T-helper 2 cell treated with Interferon-gamma antibody and Interleukin-4, amounts not matched to agents 5 μg/mL and 100 μg/mL, for 36 hours (primary cell): ENCODE results near the gene EMP2.

Experiments
- DNase-seq: peaks from one replicate; pipeline ENCODE4 v3.0.0; 2021; ENCODE audit warnings: low spot score
- H3K27ac Mint-ChIP-seq: one replicate; pipeline ENCODE4 v1.8.0; 2021; ENCODE audit warnings: mild to moderate bottlenecking, mixed read lengths
- H3K27me3 Mint-ChIP-seq: one replicate; pipeline ENCODE4 v1.8.0; 2021; ENCODE audit warnings: low read depth, mixed read lengths
- H3K36me3 Mint-ChIP-seq: one replicate; pipeline ENCODE4 v1.8.0; 2021; ENCODE audit warnings: low read depth, mixed read lengths
- H3K4me1 Mint-ChIP-seq: one replicate; pipeline ENCODE4 v1.8.0; 2021; ENCODE audit warnings: low read depth, mixed read lengths
- H3K4me3 Mint-ChIP-seq: one replicate; pipeline ENCODE4 v1.8.0; 2022; ENCODE audit warnings: mild to moderate bottlenecking, moderate library complexity, mixed read lengths
- H3K9me3 Mint-ChIP-seq: one replicate; pipeline ENCODE4 v1.8.0; 2021; ENCODE audit warnings: mixed read lengths

Gene EMP2

DNA sequence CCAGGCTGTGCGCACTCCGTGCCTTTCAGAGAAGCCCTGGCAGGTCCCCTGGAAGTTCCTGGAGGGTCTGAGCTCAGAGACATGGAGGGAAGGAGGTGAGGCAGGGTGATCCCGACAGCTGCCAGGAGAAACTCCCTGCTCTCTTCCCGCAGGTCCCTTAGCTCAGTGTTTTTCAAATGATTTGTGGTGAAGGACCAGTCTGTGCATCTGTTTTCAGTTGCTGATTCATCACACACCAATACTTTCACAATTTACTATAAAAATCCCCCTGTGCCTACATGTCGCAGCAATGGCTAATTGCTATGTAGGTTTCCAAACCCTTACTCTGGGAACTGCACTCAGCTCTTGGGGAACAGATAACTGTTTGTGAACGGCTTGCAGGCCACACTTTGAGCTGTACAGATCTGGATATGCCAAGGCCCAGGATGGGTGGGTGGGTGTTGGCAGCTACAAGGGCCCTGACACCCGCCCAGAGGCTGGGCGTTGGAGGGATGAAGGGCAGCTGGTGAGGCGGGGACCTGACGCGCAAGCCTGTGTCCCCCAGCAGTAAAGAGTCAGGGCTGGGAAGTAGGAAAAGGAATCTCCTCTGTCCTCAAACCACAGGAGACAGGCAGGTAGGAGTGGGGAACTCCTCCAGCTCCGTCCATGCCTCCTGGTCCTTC, 20.5 kb upstream of the EMP2 start:
- Mint-ChIP-seq H3K4me3 (no peak overlapping the region), H3K9me3 (no peaks in the 10 kb centered on the region)

DNA sequence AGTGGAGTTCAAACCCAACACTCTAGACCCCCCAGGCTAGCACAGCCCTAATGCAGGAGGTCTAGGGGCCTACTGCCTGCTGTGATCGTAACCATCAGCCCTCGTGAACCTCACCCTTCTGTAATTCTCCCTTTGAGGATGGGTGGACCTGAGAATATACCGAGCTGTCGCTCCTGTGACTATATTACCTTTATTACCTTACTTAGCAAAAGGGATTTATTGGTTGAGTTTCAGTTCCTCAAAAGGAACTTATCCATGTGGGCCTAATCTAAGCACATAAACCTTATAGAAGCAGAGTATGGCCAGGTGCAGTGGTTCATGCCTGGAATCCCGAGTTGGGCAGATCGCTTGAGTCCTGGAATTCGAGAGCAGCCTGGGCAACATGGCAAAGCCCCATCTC, 19.2 kb upstream of the EMP2 start:
- Mint-ChIP-seq H3K27ac (no peak overlapping the region), H3K4me3 (no peak overlapping the region), H3K36me3 (no peaks in the 10 kb centered on the region), H3K27me3 (no peaks in the 10 kb centered on the region), H3K4me1 (no peaks in the 10 kb centered on the region), H3K9me3 (no peaks in the 10 kb centered on the region)
- no peak for DNase-seq

More for the DNA sequence above, 20.5 kb upstream of the EMP2 start:
- no peaks in the 10 kb centered on the region for H3K4me1 Mint-ChIP-seq
- no peak overlapping the region for H3K27ac Mint-ChIP-seq
- H3K27me3 Mint-ChIP-seq, result no peaks in the 10 kb centered on the region
- no peaks in the 10 kb centered on the region for H3K36me3 Mint-ChIP-seq
- DNase-seq, result no peak

DNA sequence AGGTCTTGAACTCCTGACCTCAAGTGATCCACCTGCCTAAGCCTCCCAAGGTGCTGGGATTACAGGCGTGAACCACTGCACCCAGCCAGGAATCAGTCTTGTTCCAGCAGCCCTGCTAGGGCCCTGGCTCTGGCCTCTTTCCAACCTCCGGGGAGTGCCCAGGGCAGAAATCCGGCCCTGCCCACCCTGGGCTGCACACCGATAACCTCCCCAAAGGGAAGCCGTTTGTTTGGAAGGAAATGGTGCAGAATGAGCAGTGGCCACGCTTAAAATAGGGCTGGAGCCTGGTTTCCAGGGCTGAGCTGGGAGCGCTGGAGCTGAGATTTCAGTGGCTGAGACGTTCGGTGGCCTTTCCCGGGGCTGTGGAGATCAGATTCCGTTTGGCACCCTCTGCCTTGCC, 17.8 kb upstream of the EMP2 start:
- H3K9me3 Mint-ChIP-seq, result no peaks in the 10 kb centered on the region
- H3K36me3 Mint-ChIP-seq, result no peaks in the 10 kb centered on the region
- no peak overlapping the region for H3K27ac Mint-ChIP-seq
- H3K27me3 Mint-ChIP-seq, result no peaks in the 10 kb centered on the region
- no peak overlapping the region for H3K4me3 Mint-ChIP-seq
- no peaks in the 10 kb centered on the region for H3K4me1 Mint-ChIP-seq
- DNase-seq, result no peak

- H3K27ac Mint-ChIP-seq, result no peak overlapping the region
- DNase-seq, result no peak
- H3K36me3 Mint-ChIP-seq, result no peaks in the 10 kb centered on the region
These were observed 16.8 kb upstream of the EMP2 start for GRCh38 chr16:10597187-10597601.

DNA sequence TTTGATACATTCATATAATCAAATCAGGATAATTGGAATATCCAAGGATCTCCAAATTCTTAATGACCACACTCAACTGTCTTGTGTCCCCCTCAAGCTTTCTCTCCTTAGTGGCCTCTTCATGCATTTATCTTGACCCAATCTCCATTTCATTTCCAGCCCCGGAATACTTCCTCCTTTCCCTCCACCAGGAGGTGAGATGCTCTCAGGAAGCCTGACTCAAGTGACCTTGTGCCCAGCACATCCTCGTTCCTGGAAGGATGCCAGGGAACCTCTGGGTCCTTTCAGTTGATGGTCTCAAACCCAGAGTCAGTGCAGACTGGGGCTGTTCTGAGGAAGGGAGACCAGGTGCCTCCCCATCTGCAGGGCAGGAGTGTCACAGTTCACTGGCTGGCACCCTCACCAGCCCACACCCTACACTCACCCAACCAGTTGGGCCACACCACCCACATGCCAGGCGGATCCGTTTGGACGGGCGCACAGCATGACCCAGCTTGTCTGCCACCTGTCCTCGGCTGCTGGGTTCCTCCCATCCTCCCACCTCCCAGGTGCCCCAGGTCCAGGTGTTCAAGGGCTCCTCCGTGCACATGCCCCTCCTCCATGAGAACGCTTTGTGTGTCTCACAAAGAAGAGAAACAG, 14.0 kb upstream of the EMP2 start:
- no peak for DNase-seq
- H3K4me3 Mint-ChIP-seq, result no peak overlapping the region
- H3K27ac Mint-ChIP-seq, result no peak overlapping the region
- H3K36me3 Mint-ChIP-seq, result no peaks in the 10 kb centered on the region
- H3K4me1 Mint-ChIP-seq, result no peaks in the 10 kb centered on the region
- no peaks in the 10 kb centered on the region for H3K9me3 Mint-ChIP-seq
- no peaks in the 10 kb centered on the region for H3K27me3 Mint-ChIP-seq

More at GRCh38 chr16:10597187-10597601, 16.8 kb upstream of the EMP2 start:
- Mint-ChIP-seq H3K27me3 (no peaks in the 10 kb centered on the region), H3K4me1 (no peaks in the 10 kb centered on the region), H3K4me3 (no peak overlapping the region), H3K9me3 (no peaks in the 10 kb centered on the region)

GRCh38 chr16:10592611-10593010, 12.2 kb upstream of the EMP2 start:
- DNase-seq, result no peak
- no peaks in the 10 kb centered on the region for H3K27me3 Mint-ChIP-seq
- H3K9me3 Mint-ChIP-seq, result no peaks in the 10 kb centered on the region
- H3K27ac Mint-ChIP-seq, result no peak overlapping the region
- no peak overlapping the region for H3K4me3 Mint-ChIP-seq
- H3K36me3 Mint-ChIP-seq, result no peaks in the 10 kb centered on the region
- H3K4me1 Mint-ChIP-seq, result no peaks in the 10 kb centered on the region

DNA sequence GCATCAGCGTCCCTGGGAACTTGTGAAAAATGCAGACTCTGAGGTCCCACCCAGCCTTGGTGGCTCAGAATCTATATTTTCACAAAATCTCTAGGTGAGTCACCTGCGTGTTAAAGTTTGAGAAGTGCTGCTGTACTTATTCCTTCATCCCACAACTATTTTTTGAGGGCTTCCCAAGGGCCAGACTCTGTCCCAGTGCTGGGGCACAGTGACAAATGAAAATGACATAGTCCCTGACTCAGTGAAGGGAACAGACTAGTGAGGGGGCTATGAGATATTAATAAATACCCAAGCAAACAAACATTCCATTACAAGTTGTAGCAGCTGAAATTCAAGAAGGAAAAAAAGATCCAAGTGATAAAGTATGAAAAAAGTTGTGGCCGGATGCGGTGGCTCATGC, 9.9 kb upstream of the EMP2 start:
- Mint-ChIP-seq H3K27ac (no peak overlapping the region), H3K4me1 (no peaks in the 10 kb centered on the region), H3K4me3 (no peak overlapping the region), H3K36me3 (no peaks in the 10 kb centered on the region), H3K9me3 (no peaks in the 10 kb centered on the region), H3K27me3 (no peaks in the 10 kb centered on the region)
- DNase-seq, result no peak

DNA sequence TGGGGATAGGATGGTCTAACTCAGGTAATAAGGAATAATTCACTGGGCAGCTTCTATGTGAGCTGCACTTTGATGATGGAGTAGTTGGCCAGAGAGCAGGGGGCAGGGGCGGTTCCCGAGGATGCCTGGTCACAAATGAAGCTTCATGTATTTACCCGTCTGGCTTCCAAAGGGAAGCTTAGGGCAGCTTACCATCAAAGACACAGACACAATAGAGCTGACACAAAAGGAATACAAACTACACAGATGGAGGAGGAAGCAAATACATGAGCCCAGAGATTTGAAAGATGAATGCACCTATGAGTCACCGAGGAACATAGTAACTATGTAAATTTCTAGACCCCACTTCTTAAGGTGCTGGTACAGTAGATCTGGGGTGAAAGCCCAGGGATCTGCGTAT, 8.7 kb upstream of the EMP2 start:
- H3K27ac Mint-ChIP-seq, result no peak overlapping the region
- no peaks in the 10 kb centered on the region for H3K9me3 Mint-ChIP-seq
- H3K4me3 Mint-ChIP-seq, result no peak overlapping the region
- H3K4me1 Mint-ChIP-seq, result no peaks in the 10 kb centered on the region
- no peak for DNase-seq
- H3K36me3 Mint-ChIP-seq, result no peaks in the 10 kb centered on the region
- H3K27me3 Mint-ChIP-seq, result no peaks in the 10 kb centered on the region

GRCh38 chr16:10587622-10588021, 7.2 kb upstream of the EMP2 start:
- peaks cover 9% of the 10 kb centered on the region for H3K27me3 Mint-ChIP-seq
- H3K27ac Mint-ChIP-seq, result no peak overlapping the region
- DNase-seq, result no peak
- no peaks in the 10 kb centered on the region for H3K36me3 Mint-ChIP-seq
- no peaks in the 10 kb centered on the region for H3K4me1 Mint-ChIP-seq
- no peaks in the 10 kb centered on the region for H3K9me3 Mint-ChIP-seq
- no peak overlapping the region for H3K4me3 Mint-ChIP-seq

DNA sequence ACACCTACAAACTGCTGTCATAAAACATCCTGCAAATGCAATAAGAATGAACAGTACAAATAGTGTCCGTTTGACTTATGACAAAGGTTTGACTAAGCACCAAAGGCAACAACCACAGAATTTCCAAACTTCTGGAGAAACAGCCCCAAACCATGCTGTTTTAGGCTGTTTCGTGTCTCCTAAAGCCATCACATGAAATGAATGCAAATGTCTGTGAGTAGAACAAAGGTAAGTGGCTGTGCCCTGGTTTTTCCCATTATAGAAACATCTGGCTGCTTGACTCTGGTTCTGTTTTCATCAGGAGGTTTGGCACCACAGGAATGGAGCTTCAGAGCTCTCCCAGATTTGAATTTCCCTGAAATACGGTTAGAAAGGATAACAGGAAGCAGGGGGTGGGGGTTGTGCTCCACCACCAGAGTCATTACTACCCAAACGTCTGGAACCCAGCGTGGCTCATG, 4.6 kb upstream of the EMP2 start:
- DNase-seq, result no peak
- Mint-ChIP-seq H3K36me3 (no peaks in the 10 kb centered on the region), H3K4me3 (no peak overlapping the region), H3K27ac (no peak overlapping the region), H3K9me3 (no peaks in the 10 kb centered on the region), H3K4me1 (peaks cover 2% of the 10 kb centered on the region), H3K27me3 (peaks cover 27% of the 10 kb centered on the region)

DNA sequence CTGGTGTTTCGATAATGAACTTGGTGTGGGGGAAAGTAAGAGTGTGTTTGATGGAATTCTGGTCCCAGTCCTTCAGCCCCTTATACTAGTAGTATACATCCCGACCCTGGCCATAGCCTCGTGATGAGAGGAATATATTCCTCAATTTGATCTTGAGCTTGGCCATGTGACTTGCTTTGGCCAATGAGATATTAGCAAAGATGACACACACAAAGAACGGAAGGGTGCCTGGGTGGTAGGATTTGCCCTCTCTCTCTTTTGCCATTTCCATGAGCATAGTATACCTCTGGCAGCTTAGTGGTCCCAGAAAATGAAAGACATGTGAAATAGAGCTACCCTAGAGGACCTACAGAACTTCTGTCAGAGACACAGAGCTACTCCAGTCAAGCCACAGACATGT, 2.9 kb upstream of the EMP2 start:
- Mint-ChIP-seq H3K4me3 (no peak overlapping the region), H3K9me3 (no peaks in the 10 kb centered on the region), H3K36me3 (no peaks in the 10 kb centered on the region), H3K27ac (no peak overlapping the region), H3K4me1 (peaks cover 2% of the 10 kb centered on the region), H3K27me3 (peaks cover 42% of the 10 kb centered on the region)
- no peak for DNase-seq

DNA sequence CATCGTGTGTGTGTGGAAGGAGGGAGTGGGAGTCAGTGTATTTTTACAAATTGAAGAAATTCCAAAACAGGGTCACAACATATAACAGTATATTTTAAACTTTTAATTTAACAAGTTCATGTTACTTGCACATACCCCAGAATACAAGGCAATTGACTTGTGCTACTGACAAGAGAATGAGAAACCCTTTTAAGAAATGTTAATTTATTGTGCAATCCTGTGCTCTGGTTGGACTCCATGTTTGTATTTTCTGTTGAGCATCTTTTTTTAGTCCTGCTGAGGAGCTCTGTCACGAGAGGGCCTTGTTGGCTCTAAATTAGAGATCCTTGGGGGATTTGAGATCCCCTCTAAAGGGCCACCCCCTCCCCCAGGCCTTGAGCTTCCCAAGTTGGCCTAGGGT, 1.1 kb upstream of the EMP2 start:
- Mint-ChIP-seq H3K27me3 (peaks cover 45% of the 10 kb centered on the region), H3K9me3 (no peaks in the 10 kb centered on the region), H3K36me3 (no peaks in the 10 kb centered on the region), H3K4me3 (no peak overlapping the region), H3K4me1 (peaks cover 2% of the 10 kb centered on the region), H3K27ac (no peak overlapping the region)
- no peak for DNase-seq

- no peak overlapping the region for H3K4me3 Mint-ChIP-seq
- no peaks in the 10 kb centered on the region for H3K36me3 Mint-ChIP-seq
- H3K4me1 Mint-ChIP-seq, result peaks cover 2% of the 10 kb centered on the region
- no peak for DNase-seq
- H3K27ac Mint-ChIP-seq, result no peak overlapping the region
- H3K27me3 Mint-ChIP-seq, result peaks cover 45% of the 10 kb centered on the region
- H3K9me3 Mint-ChIP-seq, result no peaks in the 10 kb centered on the region
These were observed 467 bp upstream of the EMP2 start for GRCh38 chr16:10580883-10581247.

GRCh38 chr16:10579575-10579964, 828 bp downstream of the EMP2 start:
- Mint-ChIP-seq H3K36me3 (no peaks in the 10 kb centered on the region), H3K27ac (no peak overlapping the region), H3K27me3 (peaks cover 45% of the 10 kb centered on the region), H3K4me3 (no peak overlapping the region), H3K4me1 (peaks cover 2% of the 10 kb centered on the region), H3K9me3 (no peaks in the 10 kb centered on the region)
- DNase-seq, result no peak
